ENCODE measurements around the gene BTNL9.

DNA sequence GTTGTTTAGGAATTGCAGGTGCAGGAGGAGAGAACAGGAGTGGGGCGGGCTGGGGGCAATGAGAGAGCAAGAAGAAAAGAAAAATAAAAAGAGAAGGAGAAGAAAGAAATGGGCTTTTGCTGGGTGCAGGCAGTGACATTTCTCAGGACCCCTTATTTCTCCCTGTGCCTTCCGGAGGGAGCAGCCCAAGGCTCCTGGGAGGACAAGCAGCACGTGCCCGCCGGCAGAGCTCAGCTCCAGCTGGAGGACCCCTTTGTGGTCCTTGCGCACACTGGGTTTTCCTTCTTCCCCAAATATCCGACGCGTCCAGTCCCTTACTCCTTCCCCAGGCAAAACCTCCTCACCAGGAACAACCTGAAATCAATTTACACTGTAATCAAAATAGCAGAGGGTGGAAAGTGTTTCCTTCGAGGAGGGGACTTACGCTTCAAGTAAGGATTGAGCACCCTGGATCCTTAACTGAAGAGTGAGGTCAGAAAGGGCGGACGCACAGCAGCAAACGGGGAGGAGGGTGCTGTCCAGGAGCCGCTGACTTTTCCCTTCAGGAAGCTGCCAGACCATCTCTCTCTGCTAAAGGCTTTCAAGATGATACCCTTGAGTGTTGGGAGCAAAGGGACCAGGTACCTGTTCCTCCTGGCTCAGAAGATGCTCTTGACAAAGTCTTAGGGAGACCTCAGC is 2.1 kb downstream of the BTNL9 start:
- TF ChIP-seq EZH2phosphoT487 (IDR thresholded peaks at IDR 0.05) (no peak), EZH2 (IDR thresholded peaks at IDR 0.05) (no peak), CTCF (IDR thresholded peaks at IDR 0.05) (no peak)
